Measurements from ENCODE around the gene KRT77.

KRT77 gene

DNA sequence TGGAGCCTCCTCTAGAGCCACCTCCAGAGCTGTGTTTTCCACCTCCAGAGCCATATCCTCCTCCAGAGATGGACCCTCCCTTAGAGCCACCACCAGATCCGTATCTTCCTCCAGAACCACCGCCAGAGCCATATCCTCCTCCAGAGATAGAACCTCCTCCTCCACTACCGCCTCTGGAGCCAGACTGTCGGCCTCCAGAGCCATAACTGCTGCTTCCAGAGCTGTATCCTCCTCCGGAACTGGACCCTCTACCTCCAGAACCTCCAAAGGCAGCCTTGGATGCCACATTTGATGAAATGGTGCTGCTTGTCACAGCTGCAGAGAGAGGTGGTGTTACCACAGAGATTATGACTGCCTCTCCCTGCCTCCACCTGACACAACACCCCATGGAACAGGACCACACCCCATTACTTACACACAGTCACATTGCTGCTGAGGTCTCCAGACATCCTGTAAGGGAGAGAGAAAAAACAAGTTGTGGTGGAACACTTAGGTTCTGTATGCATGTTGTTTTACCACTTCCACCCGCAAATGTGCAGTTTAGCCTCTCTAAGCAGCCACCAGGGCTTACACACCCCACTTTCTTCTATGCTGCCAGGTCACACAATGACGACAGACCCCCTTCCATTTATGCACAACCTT lies 58.1 kb downstream of the KRT77 start:
- in situ Hi-C loops (cut with MboI; ENCODE audit: low pct_unique_long_range_greater_than_20kb, low sequenced_read_pairs) = no loop called here
- DNase-seq = no peak

DNA sequence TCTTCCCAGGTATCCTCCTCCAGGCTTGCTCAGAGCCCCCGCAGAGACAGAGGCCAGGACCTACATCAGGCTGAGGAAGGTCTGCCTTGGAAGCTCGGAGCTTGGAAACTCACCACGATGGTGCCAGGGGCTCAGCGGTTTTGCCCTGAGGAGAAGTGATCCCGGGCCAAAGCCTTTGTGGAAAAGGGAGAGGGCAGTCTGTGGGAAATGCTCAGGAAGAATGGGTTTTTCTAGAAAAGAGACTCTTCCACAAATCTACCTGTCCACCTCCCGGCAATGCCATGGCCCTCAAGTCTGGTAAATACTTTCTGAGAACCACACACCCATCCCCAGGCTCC lies 59.3 kb downstream of the KRT77 start:
- DNase-seq = no peak
- in situ Hi-C loops (cut with MboI; ENCODE audit: low pct_unique_long_range_greater_than_20kb, low sequenced_read_pairs) = no loop called here

DNA sequence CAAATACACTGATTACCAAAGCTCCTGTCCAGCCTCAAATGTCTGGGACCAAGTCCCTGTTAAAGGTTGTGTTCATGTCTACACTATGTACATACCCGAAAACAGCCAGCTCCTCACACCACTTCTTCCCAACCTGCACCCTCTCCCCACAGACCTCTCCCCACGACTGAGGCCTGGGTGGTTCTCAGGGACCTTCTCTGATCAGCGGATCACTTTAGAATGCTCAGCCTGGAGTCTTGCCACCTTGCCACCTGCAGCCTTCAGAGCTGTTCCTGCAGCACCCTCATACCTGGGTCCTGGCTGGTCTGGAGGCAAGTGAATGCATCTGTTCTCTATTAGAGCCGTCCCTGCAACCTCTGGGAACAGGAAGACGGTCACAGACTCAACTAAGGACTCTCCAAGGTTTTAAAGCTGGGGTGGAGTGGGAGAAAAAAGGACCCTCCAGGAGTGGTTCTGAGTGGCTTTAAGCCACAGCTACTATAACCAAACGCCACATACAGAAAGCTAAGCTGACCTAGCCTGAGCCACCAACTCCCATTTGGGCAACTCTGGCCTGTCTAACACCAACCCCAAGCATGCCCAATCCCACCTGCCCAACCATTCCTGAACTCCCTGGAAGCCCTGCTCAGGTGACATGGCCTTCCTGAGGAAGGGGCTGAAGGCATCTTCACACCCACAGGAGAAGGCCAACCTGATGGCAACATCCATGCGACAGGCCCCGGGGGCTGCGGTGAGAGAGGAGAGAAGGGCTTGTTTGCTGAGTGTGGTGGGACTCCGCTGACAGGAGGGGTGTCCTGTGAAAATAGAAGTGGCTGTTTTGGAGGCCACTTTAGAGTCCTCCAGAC lies 59.9 kb downstream of the KRT77 start:
- in situ Hi-C loops (cut with MboI; ENCODE audit: low pct_unique_long_range_greater_than_20kb, low sequenced_read_pairs) = no loop called here
- no peak for DNase-seq

DNA sequence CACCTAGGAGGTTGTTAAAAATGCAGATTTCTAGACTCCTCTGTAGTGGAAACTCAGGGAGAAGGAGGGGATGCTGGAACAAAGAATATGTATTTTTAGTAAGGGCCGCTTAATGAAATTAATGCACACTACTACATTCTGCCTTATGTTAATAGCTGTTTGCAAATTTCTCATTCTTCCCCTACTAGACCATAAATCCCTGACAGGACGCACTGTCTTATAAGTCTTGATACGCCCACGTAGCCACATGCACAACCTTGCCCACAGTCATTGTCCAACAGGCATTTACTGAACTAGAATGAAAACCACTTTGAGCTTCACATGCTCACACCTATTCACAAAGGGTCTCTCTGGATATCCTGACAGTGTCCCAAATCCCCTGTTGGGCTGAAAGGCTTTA lies 61.9 kb downstream of the KRT77 start:
- in situ Hi-C loops (cut with MboI; ENCODE audit: low pct_unique_long_range_greater_than_20kb, low sequenced_read_pairs) = no loop called here
- no peak for DNase-seq

Data from KBM-7 (cell line).